Mesendoderm (in vitro differentiated cells): Measurements from ENCODE around the gene RSU1.

Source experiments
- DNase-seq: peaks from one replicate; pipeline ENCODE4 v3.0.0; 2013
- H2AK5ac ChIP-seq: 2 replicates; pipeline ENCODE4 v1.6.1; 2013; ENCODE audit warnings: low read length, inconsistent platforms
- H2BK120ac ChIP-seq: 2 replicates; pipeline ENCODE4 v1.6.1; 2013; ENCODE audit warnings: low read depth, mild to moderate bottlenecking, low read length, moderate library complexity, mixed read lengths
- H2BK15ac ChIP-seq: replicated peaks from 2 replicates; pipeline ENCODE4 v1.6.1; 2013; ENCODE audit warnings: low read depth, mild to moderate bottlenecking, moderate library complexity
- H2BK5ac ChIP-seq: 2 replicates; pipeline ENCODE4 v1.6.1; 2013; ENCODE audit warnings: low read length, inconsistent platforms
- H3K18ac ChIP-seq: 2 replicates; pipeline ENCODE4 v1.6.1; 2013; ENCODE audit warnings: mild to moderate bottlenecking, low read length, mixed read lengths
- H3K23ac ChIP-seq: one replicate; pipeline ENCODE4 v1.6.1; 2013; ENCODE audit warnings: low read length
- H3K27ac ChIP-seq: 2 replicates; pipeline ENCODE4 v1.5.1; 2013; ENCODE audit warnings: low read depth, mild to moderate bottlenecking, inconsistent platforms, low read length, moderate library complexity
- H3K27me3 ChIP-seq: 2 replicates; pipeline ENCODE4 v1.6.1; 2013; ENCODE audit warnings: low read length, control low read depth, mild to moderate bottlenecking, inconsistent platforms; ENCODE audit not compliant: insufficient read depth, poor library complexity
- H3K36me3 ChIP-seq: 2 replicates; pipeline ENCODE4 v1.6.1; 2013; ENCODE audit warnings: low read length, inconsistent platforms; ENCODE audit not compliant: control insufficient read depth, insufficient read depth
- H3K4ac ChIP-seq: one replicate; pipeline ENCODE4 v1.6.1; 2013; ENCODE audit warnings: low read depth, mild to moderate bottlenecking, low read length, moderate library complexity
- H3K4me1 ChIP-seq: 2 replicates; pipeline ENCODE4 v1.6.1; 2013; ENCODE audit warnings: low read depth, low read length, inconsistent platforms; ENCODE audit not compliant: control insufficient read depth
- H3K4me2 ChIP-seq: 2 replicates; pipeline ENCODE4 v1.6.1; 2013; ENCODE audit warnings: low read length
- H3K4me3 ChIP-seq: 2 replicates; pipeline ENCODE4 v1.5.1; 2013; ENCODE audit warnings: mild to moderate bottlenecking, low read length
- H3K56ac ChIP-seq: one replicate; pipeline ENCODE4 v1.6.1; 2013; ENCODE audit warnings: low read length
- H3K79me1 ChIP-seq: 2 replicates; pipeline ENCODE4 v1.6.1; 2013; ENCODE audit warnings: low read length, inconsistent platforms
- H3K79me2 ChIP-seq: 2 replicates; pipeline ENCODE4 v1.6.1; 2013; ENCODE audit warnings: mild to moderate bottlenecking, low read length; ENCODE audit not compliant: control insufficient read depth, insufficient read depth
- H3K9ac ChIP-seq: 2 replicates; pipeline ENCODE4 v1.6.1; 2013; ENCODE audit warnings: low read length, inconsistent platforms
- H4K5ac ChIP-seq: one replicate; pipeline ENCODE4 v1.6.1; 2013; ENCODE audit warnings: low read length
- H4K8ac ChIP-seq: one replicate; pipeline ENCODE4 v1.6.1; 2013; ENCODE audit warnings: low read depth, mild to moderate bottlenecking, control low read depth, low read length, moderate library complexity
- WGBS: extraction: QIAGEN DNeasy Blood & Tissue Kit; methylation state at CpG from one replicate; pipeline ENCODE4 v1.1.7; 2013; ENCODE audit warnings: low lambda C conversion rate, missing lambda C conversion rate; ENCODE audit not compliant: insufficient coverage; ENCODE audit errors: extremely low coverage; 5-methylcytosine and 5-hydroxymethylcytosine counted together

The RSU1 gene

DNA sequence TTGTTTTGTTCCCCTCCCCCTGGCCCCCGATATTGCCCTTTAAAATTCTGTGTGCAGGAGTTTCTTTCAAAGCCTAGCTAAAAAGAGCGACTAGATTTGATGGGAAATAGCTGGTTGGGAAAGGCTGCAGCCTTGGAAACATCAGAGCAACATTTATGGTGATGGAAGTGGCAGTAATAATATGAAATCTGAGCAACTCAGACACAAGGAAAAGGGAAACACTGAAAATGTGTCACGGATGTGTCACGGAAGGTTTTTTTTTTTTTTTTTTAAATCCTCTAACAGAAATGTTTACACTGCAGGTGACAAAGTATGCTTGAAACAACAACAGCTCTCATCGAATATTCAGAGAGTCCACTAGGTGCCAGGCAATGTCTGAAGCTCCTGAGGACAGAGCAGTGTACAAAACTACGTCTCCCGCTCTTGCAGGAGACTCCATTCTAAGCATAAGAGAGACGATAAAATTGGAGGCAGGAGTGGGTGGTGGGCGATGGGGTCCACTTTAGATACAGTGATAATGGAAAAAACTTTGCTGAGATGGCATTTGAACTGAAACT lies 143.0 kb downstream of the RSU1 start:
- Histone ChIP-seq H2BK5ac (no peak overlapping the region), H3K36me3 (no peaks in the 10 kb centered on the region), H3K4me3 (no peak overlapping the region), H4K8ac (no peak overlapping the region), H3K56ac (no peak overlapping the region), H3K79me1 (no peaks in the 10 kb centered on the region), H3K9ac (no peak overlapping the region), H3K27me3 (no peaks in the 10 kb centered on the region), H4K5ac (no peak overlapping the region), H3K4me2 (no peak overlapping the region), H3K4me1 (no peaks in the 10 kb centered on the region), H3K18ac (no peak overlapping the region), H2BK120ac (no peak overlapping the region), H3K23ac (no peak overlapping the region), H3K4ac (no peak overlapping the region), H3K79me2 (no peaks in the 10 kb centered on the region), H2BK15ac (no peak overlapping the region), H3K27ac (no peak overlapping the region), H2AK5ac (no peak overlapping the region)
- DNase-seq, result no peak
- WGBS, result no CpG with 5 or more reads among the region's 9 CpGs

GRCh38 chr10:16673443-16673842 lies 143.8 kb downstream of the RSU1 start:
- H3K18ac ChIP-seq, result no peak overlapping the region
- H3K36me3 ChIP-seq, result no peaks in the 10 kb centered on the region
- H3K79me1 ChIP-seq, result no peaks in the 10 kb centered on the region
- no peaks in the 10 kb centered on the region for H3K79me2 ChIP-seq
- no peak overlapping the region for H2BK15ac ChIP-seq
- no peak overlapping the region for H3K23ac ChIP-seq
- H3K4me3 ChIP-seq, result no peak overlapping the region
- no peak overlapping the region for H3K9ac ChIP-seq
- H3K27ac ChIP-seq, result no peak overlapping the region
- no peak overlapping the region for H2AK5ac ChIP-seq
- no peak overlapping the region for H4K5ac ChIP-seq
- no peaks in the 10 kb centered on the region for H3K27me3 ChIP-seq
- H2BK120ac ChIP-seq, result no peak overlapping the region
- H3K4me2 ChIP-seq, result no peak overlapping the region
- no CpG with 5 or more reads among the region's 6 CpGs for WGBS
- no peak overlapping the region for H2BK5ac ChIP-seq
- H3K56ac ChIP-seq, result no peak overlapping the region
- no peaks in the 10 kb centered on the region for H3K4me1 ChIP-seq
- H3K4ac ChIP-seq, result no peak overlapping the region
- no peak overlapping the region for H4K8ac ChIP-seq
- no peak for DNase-seq

DNA sequence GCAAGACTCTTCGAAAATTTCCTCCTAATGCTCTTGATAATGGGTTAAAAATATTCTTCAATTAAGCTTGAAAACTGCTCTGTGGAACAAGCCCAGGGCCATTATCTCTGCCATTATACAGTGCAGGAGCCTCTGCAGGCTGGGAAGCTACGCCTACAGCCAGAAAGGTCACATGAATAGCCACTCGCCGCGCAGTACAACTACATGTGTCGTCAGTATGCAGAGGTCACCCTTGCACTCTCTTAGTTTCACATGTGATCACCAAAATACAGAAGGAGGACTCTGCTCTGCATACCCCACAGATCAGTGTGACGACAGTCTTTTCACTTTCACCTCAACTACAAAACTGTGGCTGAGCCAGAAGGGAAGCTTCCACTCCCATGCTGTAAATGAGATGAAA lies 153.8 kb downstream of the RSU1 start:
- Histone ChIP-seq H3K4me1 (no peaks in the 10 kb centered on the region), H3K4me3 (no peak overlapping the region), H2BK15ac (no peak overlapping the region), H3K79me2 (no peaks in the 10 kb centered on the region), H4K5ac (no peak overlapping the region), H3K27ac (no peak overlapping the region), H3K18ac (no peak overlapping the region), H3K56ac (no peak overlapping the region), H3K36me3 (no peaks in the 10 kb centered on the region), H2AK5ac (no peak overlapping the region), H3K27me3 (no peaks in the 10 kb centered on the region), H3K79me1 (no peaks in the 10 kb centered on the region), H2BK120ac (no peak overlapping the region), H2BK5ac (no peak overlapping the region), H3K4me2 (no peak overlapping the region), H3K23ac (no peak overlapping the region), H3K4ac (no peak overlapping the region), H4K8ac (no peak overlapping the region), H3K9ac (no peak overlapping the region)
- no peak for DNase-seq
- no CpG with 5 or more reads among the region's 7 CpGs for WGBS

DNA sequence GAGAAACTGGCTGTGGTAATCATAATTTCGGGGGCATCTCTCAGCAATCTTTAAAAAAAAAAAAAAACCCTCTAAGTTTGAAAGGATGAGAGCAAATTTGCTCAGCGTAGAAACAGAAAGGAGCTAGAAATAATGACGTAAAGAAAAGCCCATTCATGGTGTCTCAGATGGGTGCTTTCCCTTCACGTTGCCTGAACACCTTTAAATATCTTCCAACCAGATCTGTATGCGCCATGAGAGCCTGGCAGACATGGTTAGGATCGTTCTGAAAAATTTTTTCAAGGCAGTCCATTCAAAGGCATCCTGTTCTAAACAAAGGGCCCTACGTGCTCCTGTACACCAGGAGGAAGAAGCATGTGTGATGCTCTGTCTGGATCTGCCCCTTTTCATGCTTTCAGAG lies 154.3 kb downstream of the RSU1 start:
- no peak overlapping the region for H3K27ac ChIP-seq

GRCh38 chr10:16656895-16657294 lies 160.3 kb downstream of the RSU1 start:
- no peaks in the 10 kb centered on the region for H3K79me2 ChIP-seq
- H3K4me1 ChIP-seq, result no peaks in the 10 kb centered on the region
- no peak overlapping the region for H4K8ac ChIP-seq
- no peaks in the 10 kb centered on the region for H3K79me1 ChIP-seq
- no peak overlapping the region for H2BK5ac ChIP-seq
- H3K4me2 ChIP-seq, result no peak overlapping the region
- WGBS, result no CpG with 5 or more reads among the region's 3 CpGs
- no peak overlapping the region for H4K5ac ChIP-seq
- no peak overlapping the region for H3K18ac ChIP-seq
- H3K27ac ChIP-seq, result no peak overlapping the region
- no peak overlapping the region for H3K23ac ChIP-seq
- no peaks in the 10 kb centered on the region for H3K27me3 ChIP-seq
- H2BK15ac ChIP-seq, result no peak overlapping the region
- no peaks in the 10 kb centered on the region for H3K36me3 ChIP-seq
- no peak overlapping the region for H3K4ac ChIP-seq
- DNase-seq, result no peak
- no peak overlapping the region for H3K56ac ChIP-seq
- no peak overlapping the region for H2BK120ac ChIP-seq
- no peak overlapping the region for H3K4me3 ChIP-seq
- no peak overlapping the region for H3K9ac ChIP-seq
- no peak overlapping the region for H2AK5ac ChIP-seq

More for the DNA sequence above, 154.3 kb downstream of the RSU1 start:
- H3K36me3 ChIP-seq, result no peaks in the 10 kb centered on the region
- WGBS, result no CpG with 5 or more reads among the region's 7 CpGs
- H3K4me3 ChIP-seq, result no peak overlapping the region
- no peaks in the 10 kb centered on the region for H3K79me1 ChIP-seq
- H3K4me2 ChIP-seq, result no peak overlapping the region
- no peak overlapping the region for H4K5ac ChIP-seq
- H3K27me3 ChIP-seq, result no peaks in the 10 kb centered on the region
- H3K9ac ChIP-seq, result no peak overlapping the region
- no peak overlapping the region for H2BK120ac ChIP-seq
- DNase-seq, result no peak
- H3K4me1 ChIP-seq, result no peaks in the 10 kb centered on the region
- no peak overlapping the region for H3K56ac ChIP-seq
- H3K18ac ChIP-seq, result no peak overlapping the region
- H4K8ac ChIP-seq, result no peak overlapping the region
- no peak overlapping the region for H3K4ac ChIP-seq
- H3K23ac ChIP-seq, result no peak overlapping the region
- no peak overlapping the region for H2AK5ac ChIP-seq
- no peak overlapping the region for H2BK15ac ChIP-seq
- no peaks in the 10 kb centered on the region for H3K79me2 ChIP-seq
- no peak overlapping the region for H2BK5ac ChIP-seq

- Histone ChIP-seq H3K56ac (no peak overlapping the region), H3K27ac (no peak overlapping the region), H3K4me2 (no peak overlapping the region), H3K4me3 (no peak overlapping the region), H4K5ac (no peak overlapping the region), H2AK5ac (no peak overlapping the region), H2BK5ac (no peak overlapping the region), H3K27me3 (no peaks in the 10 kb centered on the region), H3K4me1 (no peaks in the 10 kb centered on the region), H3K23ac (no peak overlapping the region), H3K18ac (no peak overlapping the region), H3K9ac (no peak overlapping the region), H2BK15ac (no peak overlapping the region), H2BK120ac (no peak overlapping the region), H3K36me3 (no peaks in the 10 kb centered on the region), H3K4ac (no peak overlapping the region), H3K79me2 (no peaks in the 10 kb centered on the region), H3K79me1 (no peaks in the 10 kb centered on the region), H4K8ac (no peak overlapping the region)
- WGBS, result no CpG with 5 or more reads among the region's 4 CpGs
- DNase-seq, result no peak
These were observed 164.0 kb downstream of the RSU1 start for GRCh38 chr10:16653224-16653623.
